Fibroblast of skin of left quadriceps (primary cell): Measurements from ENCODE around the gene FAM81B.
A peak's percentile ranks its signal among the peaks of the same experiment; 100 is the strongest.

Experiments
- DNase-seq, 2 experiments: peaks; one replicate each; pipeline ENCODE4 v3.0.0-alpha.2; 2013; ENCODE audit warnings: low read depth in 2 of 2

Gene FAM81B

DNA sequence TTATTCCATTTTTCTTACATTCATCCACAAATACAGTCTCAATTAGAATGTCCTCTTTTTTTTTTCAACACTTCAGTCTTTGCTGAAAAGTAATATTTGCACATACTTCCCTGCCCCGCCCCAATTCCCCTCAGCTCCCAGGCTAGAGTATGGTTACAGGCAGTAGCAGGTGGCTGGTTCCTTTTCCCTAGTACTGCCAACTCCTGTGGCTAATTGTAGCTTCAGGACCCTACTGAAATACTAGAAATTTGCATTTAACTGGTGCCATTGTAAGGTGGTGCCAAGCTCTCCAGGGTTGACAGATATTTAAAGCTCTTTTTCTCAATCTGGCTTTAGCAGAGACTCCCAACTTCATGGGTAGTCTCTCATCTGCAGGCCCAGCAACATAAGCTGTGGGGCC is 80.3 kb downstream of the FAM81B start:
- DNase-seq: no peak

GRCh38 chr5:95471942-95472341 is 80.8 kb downstream of the FAM81B start:
- DNase-seq: peak; percentile 8 to 16

DNA sequence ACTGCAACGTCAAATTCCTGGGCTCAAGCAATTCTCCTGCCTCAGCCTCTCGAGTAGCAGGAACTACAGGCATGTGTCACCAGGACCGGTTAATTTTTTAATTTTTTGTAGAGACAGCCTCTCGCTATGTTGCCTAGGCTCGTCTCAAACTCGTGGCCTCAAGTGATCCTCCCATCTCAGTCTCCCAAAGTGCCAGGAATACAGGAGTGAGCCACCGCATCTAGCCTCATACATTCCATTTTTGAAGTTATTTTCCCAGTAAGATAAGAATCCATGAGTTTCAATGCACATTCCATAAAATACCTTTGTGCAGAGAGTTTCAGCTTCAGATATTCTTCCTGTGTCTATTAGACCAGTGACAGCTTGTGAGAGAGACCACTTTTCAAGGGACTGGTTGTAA is 93.3 kb downstream of the FAM81B start:
- no peak for DNase-seq

GRCh38 chr5:95486191-95486590 is 95.0 kb downstream of the FAM81B start:
- no peak for DNase-seq

DNA sequence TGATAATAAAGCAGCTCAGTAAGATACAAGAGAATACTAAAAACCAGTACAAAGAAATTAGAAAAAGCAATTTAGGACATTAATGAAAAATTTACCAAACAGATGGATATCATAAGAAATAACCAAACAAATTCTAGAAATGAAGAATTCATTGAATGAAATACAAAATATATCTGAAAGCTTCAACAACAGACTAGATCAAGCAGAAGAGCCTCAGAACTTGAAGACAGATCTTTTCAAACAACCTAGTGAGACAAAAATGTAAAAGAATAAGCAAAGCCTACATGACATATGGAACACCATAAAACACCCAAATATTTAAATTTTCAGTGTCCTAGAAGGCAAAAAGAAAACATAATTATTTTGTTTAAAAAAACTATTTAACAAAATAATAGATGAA is 96.7 kb downstream of the FAM81B start:
- DNase-seq: no peak
